GM12891 (cell line): ENCODE data around the gene POMP.

Experiments
- DNase-seq: peaks from one replicate; pipeline ENCODE4 v3.0.0; 2011; ENCODE audit warnings: low spot score; ENCODE audit not compliant: insufficient read length
- FAIRE-seq: peaks from 2 replicates; lab custom pipeline; 2011; peaks lifted over from hg19 to GRCh38; lab: Jason Lieb, UNC
- PAX5 ChIP-seq: IDR thresholded peaks from 2 replicates; pipeline ENCODE4 v1.6.1; 2011; ENCODE audit warnings: low read length, moderate library complexity, mild to moderate bottlenecking; ENCODE audit not compliant: insufficient read depth, severe bottlenecking
- POLR2A ChIP-seq: IDR thresholded peaks from 2 replicates; pipeline ENCODE4 v1.6.1; 2011; ENCODE audit warnings: low read depth, low read length, control low read depth
- POLR2AphosphoS5 ChIP-seq: IDR thresholded peaks from 2 replicates; pipeline ENCODE4 v1.6.1; 2011; ENCODE audit warnings: low read depth, low read length, control low read depth
- POU2F2 ChIP-seq: IDR thresholded peaks from 2 replicates; pipeline ENCODE4 v1.6.1; 2011; ENCODE audit warnings: low read depth, mild to moderate bottlenecking, control low read depth, low read length, moderate library complexity
- SPI1 ChIP-seq: IDR thresholded peaks from 2 replicates; pipeline ENCODE4 v1.6.1; 2011; ENCODE audit warnings: low read depth, low read length, control low read depth
- TAF1 ChIP-seq: IDR thresholded peaks from 2 replicates; pipeline ENCODE4 v1.6.1; 2011; ENCODE audit warnings: low read depth, low read length, control low read depth

Gene POMP

GRCh38 chr13:28716511-28716910, 57.6 kb downstream of the POMP start:
- no peak for FAIRE-seq
- TF ChIP-seq POLR2AphosphoS5 (no peak), TAF1 (no peak), PAX5 (no peak), POU2F2 (no peak), SPI1 (no peak), POLR2A (no peak)
- DNase-seq, result no peak

- FAIRE-seq, result no peak
- TF ChIP-seq POLR2A (no peak), SPI1 (no peak), TAF1 (no peak), POLR2AphosphoS5 (no peak), PAX5 (no peak), POU2F2 (no peak)
- no peak for DNase-seq
These were observed 58.2 kb downstream of the POMP start for GRCh38 chr13:28717170-28717569.

- TF ChIP-seq POLR2A, result no peak
- no peak for TF ChIP-seq POU2F2
- TF ChIP-seq SPI1, result no peak
- no peak for TF ChIP-seq PAX5
- TF ChIP-seq POLR2AphosphoS5, result no peak
- no peak for TF ChIP-seq TAF1
- FAIRE-seq (peak; percentile 51), DNase-seq (no peak)
These were observed 59.2 kb downstream of the POMP start for GRCh38 chr13:28718196-28718542.

- TF ChIP-seq TAF1 (no peak), POLR2A (peak; percentile 60), POLR2AphosphoS5 (peak; percentile 40; the same call in 1 of the 2 replicates), PAX5 (no peak), POU2F2 (no peak), SPI1 (0 out of 2 replicates have a peak, but pooled peaks have one; percentile 33)
- FAIRE-seq (peak; percentile 97), DNase-seq (peak; percentile 95)
These were observed 59.8 kb downstream of the POMP start, which contains the start of gene SLC46A3 for GRCh38 chr13:28718543-28719226. SLC46A3 (minus strand) TSS chr13:28718970; CDS start chr13:28717998, 972 bp downstream.

- TF ChIP-seq SPI1, result no peak
- no peak for TF ChIP-seq POLR2AphosphoS5
- no peak for TF ChIP-seq PAX5
- TF ChIP-seq POLR2A, result no peak
- no peak for TF ChIP-seq TAF1
- no peak for TF ChIP-seq POU2F2
- FAIRE-seq (peak; percentile 59), DNase-seq (no peak)
These were observed 60.5 kb downstream of the POMP start for GRCh38 chr13:28719227-28720055.

- no peak for TF ChIP-seq TAF1
- no peak for TF ChIP-seq POLR2AphosphoS5
- TF ChIP-seq POU2F2, result no peak
- TF ChIP-seq PAX5, result no peak
- no peak for TF ChIP-seq SPI1
- no peak for TF ChIP-seq POLR2A
- DNase-seq, result no peak
- no peak for FAIRE-seq
These were observed 64.9 kb downstream of the POMP start for GRCh38 chr13:28723806-28724205.

GRCh38 chr13:28725046-28725610, 66.2 kb downstream of the POMP start:
- DNase-seq (no peak), FAIRE-seq (no peak)
- TF ChIP-seq SPI1 (no peak), POU2F2 (no peak), POLR2A (no peak), POLR2AphosphoS5 (no peak), TAF1 (no peak), PAX5 (no peak)
